SK-N-SH (cell line): ENCODE measurements around the gene SEPHS2. TPM values are rescaled to one million over a fixed set of nuclear protein-coding genes. Genes with fewer than 3 reads are reported as not detected.

Experiments used
- CTCF ChIA-PET: fragments of 300-600, 350-600 bp; formaldehyde crosslinking; extraction: SDS; loops from one replicate; lab custom pipeline; 2021; lab: Yijun Ruan, JAX
- POLR2A ChIA-PET: fragments of 350-600 bp; sonication (Branson Sonifier 250); formaldehyde crosslinking; extraction: SDS; loops from one replicate; lab custom pipeline; 2020; ENCODE audit warnings: antibody characterized with exemption, inconsistent platforms; lab: Yijun Ruan, JAX
- DNase-seq: peaks from one replicate; pipeline ENCODE4 v3.0.0; 2012
- H2AFZ ChIP-seq: fragments of 200-600 bp; sonication (generic); 2 replicates; pipeline ENCODE4 v1.8.1; 2016; ENCODE audit warnings: antibody characterized with exemption, mild to moderate bottlenecking, low read depth
- H3F3A ChIP-seq: fragments of 200-600 bp; sonication (generic); replicated peaks from 2 replicates; pipeline ENCODE3; 2016; ENCODE audit warnings: antibody characterized with exemption, mild to moderate bottlenecking; ENCODE audit not compliant: insufficient read depth
- H3K27ac ChIP-seq, 2 experiments: fragments of 200-500 bp in 1 of 2; fragments of 200-600 bp in 1 of 2; sonication (Bioruptor generic) in 1 of 2; sonication (generic), shearing (Covaris generic) in 1 of 2; 2 replicates each; pipeline versions ENCODE4 v1.5.1 to v1.6.1; 2014 to 2016; ENCODE audit warnings: low read depth in 2 of 2, inconsistent platforms in 1 of 2, low read length in 1 of 2, mild to moderate bottlenecking in 1 of 2, mixed read lengths in 1 of 2
- H3K27me3 ChIP-seq: fragments of 200-600 bp; sonication (generic), shearing (Covaris generic); 2 replicates; pipeline ENCODE4 v1.6.1; 2016; ENCODE audit warnings: mixed run types; ENCODE audit not compliant: insufficient read depth
- H3K36me3 ChIP-seq, 2 experiments: fragments of 200-500 bp in 1 of 2; fragments of 200-600 bp in 1 of 2; sonication (Bioruptor generic) in 1 of 2; sonication (generic) in 1 of 2; replicated peaks in 1 of 2; 2 replicates each; pipeline versions ENCODE3 to v1.5.1; 2014 to 2016; ENCODE audit warnings: low read length in 1 of 2, mild to moderate bottlenecking in 1 of 2; ENCODE audit not compliant: insufficient read depth in 2 of 2, control insufficient read depth in 1 of 2
- H3K4me1 ChIP-seq, 2 experiments: fragments of 200-500 bp in 1 of 2; fragments of 200-600 bp in 1 of 2; sonication (Bioruptor generic) in 1 of 2; sonication (generic), shearing (Covaris generic) in 1 of 2; 2 replicates each; pipeline versions ENCODE4 v1.5.1 to v1.6.1; 2014 to 2016; ENCODE audit warnings: low read depth in 1 of 2, low read length in 1 of 2, mixed run types in 1 of 2; ENCODE audit not compliant: insufficient read depth in 2 of 2, control insufficient read depth in 1 of 2
- H3K4me2 ChIP-seq: fragments of 200-600 bp; sonication (generic), shearing (Covaris generic); 2 replicates; pipeline ENCODE4 v1.6.1; 2017; ENCODE audit warnings: mixed run types
- H3K4me3 ChIP-seq, 2 experiments: fragments of 200-500 bp in 1 of 2; fragments of 200-600 bp in 1 of 2; sonication (Bioruptor generic) in 1 of 2; sonication (generic), shearing (Covaris generic) in 1 of 2; 2 replicates each; pipeline versions ENCODE4 v1.5.1 to v1.8.1; 2014 to 2016; ENCODE audit warnings: low read depth in 2 of 2, inconsistent platforms in 1 of 2, low read length in 1 of 2, mild to moderate bottlenecking in 1 of 2, mixed read lengths in 1 of 2, moderate library complexity in 1 of 2
- H3K79me2 ChIP-seq: fragments of 200-600 bp; sonication (generic); 2 replicates; pipeline ENCODE4 v1.8.1; 2017; ENCODE audit warnings: mild to moderate bottlenecking; ENCODE audit not compliant: insufficient read depth
- H3K9ac ChIP-seq: fragments of 200-600 bp; sonication (generic); 2 replicates; pipeline ENCODE4 v1.6.1; 2017; ENCODE audit warnings: mixed run types
- H3K9me2 ChIP-seq: fragments of 200-600 bp; sonication (generic); 2 replicates; pipeline ENCODE4 v1.6.1; 2017; ENCODE audit warnings: mixed run types
- H3K9me3 ChIP-seq: fragments of 200-600 bp; sonication (generic); 2 replicates; pipeline ENCODE4 v1.6.1; 2017; ENCODE audit warnings: mixed run types, mild to moderate bottlenecking, moderate library complexity
- H4K20me1 ChIP-seq: fragments of 200-600 bp; sonication (generic); 2 replicates; pipeline ENCODE4 v1.6.1; 2017; ENCODE audit warnings: mild to moderate bottlenecking, mixed run types; ENCODE audit not compliant: insufficient read depth
- CHD2 ChIP-seq: fragments of 150-350 bp; IDR thresholded peaks from 2 replicates; pipeline ENCODE4 v1.6.1; 2018; ENCODE audit warnings: low read length; ENCODE audit not compliant: partially characterized antibody
- CTCF ChIP-seq: fragments of 200-600 bp; sonication (generic); IDR thresholded peaks from 2 replicates; pipeline ENCODE4 v1.6.1; 2017; ENCODE audit warnings: antibody characterized with exemption, mild to moderate bottlenecking, moderate library complexity
- FOSL2 ChIP-seq: IDR thresholded peaks from 2 replicates; pipeline ENCODE4 v1.4.0; 2012; ENCODE audit warnings: low read depth, mild to moderate bottlenecking, moderate library complexity, borderline replicate concordance
- GATA2 ChIP-seq: sonication (generic); formaldehyde crosslinking; IDR thresholded peaks from 2 replicates; pipeline ENCODE4 v1.5.0; 2020; ENCODE audit warnings: mild to moderate bottlenecking, missing genetic modification reagents
- JUND ChIP-seq: IDR thresholded peaks from 2 replicates; pipeline ENCODE4 v1.4.0; 2012
- MAX ChIP-seq: IDR thresholded peaks from 2 replicates; pipeline ENCODE4 v1.4.0; 2012; ENCODE audit warnings: low read depth
- MEF2A ChIP-seq: IDR thresholded peaks from 2 replicates; pipeline ENCODE4 v1.4.0; 2012; ENCODE audit warnings: low read depth, borderline replicate concordance
- NFIC ChIP-seq: IDR thresholded peaks from 2 replicates; pipeline ENCODE4 v1.4.0; 2012; ENCODE audit warnings: borderline replicate concordance
- NRF1 ChIP-seq: IDR thresholded peaks from 2 replicates; pipeline ENCODE4 v1.6.1; 2012; ENCODE audit warnings: low read depth, mild to moderate bottlenecking, low read length
- POLR2AphosphoS5 ChIP-seq: IDR thresholded peaks from 2 replicates; pipeline ENCODE4 v1.6.1; 2012; ENCODE audit warnings: low read depth, low read length
- RAD21 ChIP-seq: IDR thresholded peaks from 2 replicates; pipeline ENCODE4 v1.6.1; 2012; ENCODE audit warnings: mild to moderate bottlenecking, low read length
- REST ChIP-seq: IDR thresholded peaks from 2 replicates; pipeline ENCODE4 v1.6.1; 2012; ENCODE audit warnings: mild to moderate bottlenecking, low read depth, low read length, moderate library complexity
- TEAD4 ChIP-seq: IDR thresholded peaks from 2 replicates; pipeline ENCODE4 v1.4.0; 2012; ENCODE audit warnings: mild to moderate bottlenecking, borderline replicate concordance; ENCODE audit not compliant: insufficient read depth
- YY1 ChIP-seq: IDR thresholded peaks from 2 replicates; pipeline ENCODE4 v1.4.0; 2012; ENCODE audit warnings: low read depth, mild to moderate bottlenecking
- WGBS: methylation state at CpG from one replicate; pipeline ENCODE4 v1.1.6; 2017; ENCODE audit warnings: low lambda C conversion rate; 5-methylcytosine and 5-hydroxymethylcytosine counted together
- polyA plus RNA-seq, 3 experiments: library from polyadenylated mRNA; depleted of rRNA; stranded (reverse); fragments of >200 nt; gene quantifications; 2 replicates each; pipeline ENCODE4 v1.2.3, GENCODE V29; 2012
- TF ChIP-seq, protein P1 (sequence below): IDR thresholded peaks from 2 replicates; pipeline ENCODE4 v1.4.0; 2012; ENCODE audit warnings: low read depth, borderline replicate concordance
- TF ChIP-seq, protein P2 (sequence below): fragments of 150-350 bp; IDR thresholded peaks from 2 replicates; pipeline ENCODE4 v1.6.1; 2017; ENCODE audit warnings: antibody characterized with exemption, low read length, low read depth, borderline replicate concordance

The SEPHS2 gene
- polyA plus RNA-seq, 1 of the 3 experiments (the other 2 are of a cell fraction): 30.8 TPM

- H3K9ac ChIP-seq: no peak overlapping the region
- no peaks in the 10 kb centered on the region for H3K36me3 ChIP-seq
- no peaks in the 10 kb centered on the region for H3K9me2 ChIP-seq
- no peak overlapping the region for H3K4me3 ChIP-seq
- CTCF ChIA-PET: interaction anchor here (1.8 kb wide), 2 partner anchors 31 to 37 kb away, joined by 4 to 9 read pairs; no protein-coding TSS in a partner anchor
- no peak overlapping the region for H3K4me2 ChIP-seq
- no peak overlapping the region for H2AFZ ChIP-seq
- H4K20me1 ChIP-seq: no peaks in the 10 kb centered on the region
- H3K79me2 ChIP-seq: no peaks in the 10 kb centered on the region
- H3K27me3 ChIP-seq: peaks cover 10% of the 10 kb centered on the region
- POLR2A ChIA-PET: no interaction called here
- no peaks in the 10 kb centered on the region for H3F3A ChIP-seq
- H3K9me3 ChIP-seq: no peaks in the 10 kb centered on the region
- WGBS: 78% methylated on average over 5 of the region's 5 CpGs
- TF ChIP-seq MEF2A (no peak), JUND (no peak), POLR2AphosphoS5 (no peak), FOSL2 (no peak), CHD2 (no peak), GATA2 (no peak), REST (no peak), NFIC (no peak)
- no peaks in the 10 kb centered on the region for H3K4me1 ChIP-seq
- H3K27ac ChIP-seq: no peak overlapping the region
- no peak for DNase-seq
These were observed 35.7 kb upstream of the SEPHS2 start for GRCh38 chr16:30481381-30481780.

- H2AFZ ChIP-seq: no peak overlapping the region
- H3F3A ChIP-seq: no peaks in the 10 kb centered on the region
- ChIA-PET POLR2A (interaction anchor here (0.6 kb wide), 1 partner anchor 256 kb away, joined by 3 read pairs; no protein-coding TSS in a partner anchor), CTCF (no interaction called here)
- no peak overlapping the region for H3K9ac ChIP-seq
- H3K4me1 ChIP-seq: no peaks in the 10 kb centered on the region
- DNase-seq: no peak
- H3K9me3 ChIP-seq: no peaks in the 10 kb centered on the region
- no peak overlapping the region for H3K27ac ChIP-seq
- H3K4me3 ChIP-seq: no peak overlapping the region
- no peaks in the 10 kb centered on the region for H4K20me1 ChIP-seq
- H3K36me3 ChIP-seq: no peaks in the 10 kb centered on the region
- WGBS: 79% methylated on average over 10 of the region's 12 CpGs
- H3K27me3 ChIP-seq: peaks cover 15% of the 10 kb centered on the region
- H3K79me2 ChIP-seq: no peaks in the 10 kb centered on the region
- no peaks in the 10 kb centered on the region for H3K9me2 ChIP-seq
- H3K4me2 ChIP-seq: no peak overlapping the region
- TF ChIP-seq TEAD4 (no peak), MAX (no peak), NRF1 (no peak), CTCF (no peak), RAD21 (no peak), YY1 (no peak)
- TF ChIP-seq, protein P1, sequence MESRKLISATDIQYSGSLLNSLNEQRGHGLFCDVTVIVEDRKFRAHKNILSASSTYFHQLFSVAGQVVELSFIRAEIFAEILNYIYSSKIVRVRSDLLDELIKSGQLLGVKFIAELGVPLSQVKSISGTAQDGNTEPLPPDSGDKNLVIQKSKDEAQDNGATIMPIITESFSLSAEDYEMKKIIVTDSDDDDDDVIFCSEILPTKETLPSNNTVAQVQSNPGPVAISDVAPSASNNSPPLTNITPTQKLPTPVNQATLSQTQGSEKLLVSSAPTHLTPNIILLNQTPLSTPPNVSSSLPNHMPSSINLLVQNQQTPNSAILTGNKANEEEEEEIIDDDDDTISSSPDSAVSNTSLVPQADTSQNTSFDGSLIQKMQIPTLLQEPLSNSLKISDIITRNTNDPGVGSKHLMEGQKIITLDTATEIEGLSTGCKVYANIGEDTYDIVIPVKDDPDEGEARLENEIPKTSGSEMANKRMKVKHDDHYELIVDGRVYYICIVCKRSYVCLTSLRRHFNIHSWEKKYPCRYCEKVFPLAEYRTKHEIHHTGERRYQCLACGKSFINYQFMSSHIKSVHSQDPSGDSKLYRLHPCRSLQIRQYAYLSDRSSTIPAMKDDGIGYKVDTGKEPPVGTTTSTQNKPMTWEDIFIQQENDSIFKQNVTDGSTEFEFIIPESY: no peak
- TF ChIP-seq, protein P2, sequence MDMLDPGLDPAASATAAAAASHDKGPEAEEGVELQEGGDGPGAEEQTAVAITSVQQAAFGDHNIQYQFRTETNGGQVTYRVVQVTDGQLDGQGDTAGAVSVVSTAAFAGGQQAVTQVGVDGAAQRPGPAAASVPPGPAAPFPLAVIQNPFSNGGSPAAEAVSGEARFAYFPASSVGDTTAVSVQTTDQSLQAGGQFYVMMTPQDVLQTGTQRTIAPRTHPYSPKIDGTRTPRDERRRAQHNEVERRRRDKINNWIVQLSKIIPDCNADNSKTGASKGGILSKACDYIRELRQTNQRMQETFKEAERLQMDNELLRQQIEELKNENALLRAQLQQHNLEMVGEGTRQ: no peak
These were observed 33.2 kb upstream of the SEPHS2 start for GRCh38 chr16:30478766-30479478.
